NT2/D1 (cell line): ENCODE measurements around the gene KMT2C.

Source experiments
- YY1 ChIP-seq: IDR thresholded peaks from 2 replicates; pipeline ENCODE4 v1.6.1; 2011; ENCODE audit not compliant: insufficient read length, insufficient read depth
- ZNF274 ChIP-seq: IDR thresholded peaks from 2 replicates; pipeline ENCODE4 v1.6.1; 2011; ENCODE audit warnings: mild to moderate bottlenecking, low read depth, low read length

DNA sequence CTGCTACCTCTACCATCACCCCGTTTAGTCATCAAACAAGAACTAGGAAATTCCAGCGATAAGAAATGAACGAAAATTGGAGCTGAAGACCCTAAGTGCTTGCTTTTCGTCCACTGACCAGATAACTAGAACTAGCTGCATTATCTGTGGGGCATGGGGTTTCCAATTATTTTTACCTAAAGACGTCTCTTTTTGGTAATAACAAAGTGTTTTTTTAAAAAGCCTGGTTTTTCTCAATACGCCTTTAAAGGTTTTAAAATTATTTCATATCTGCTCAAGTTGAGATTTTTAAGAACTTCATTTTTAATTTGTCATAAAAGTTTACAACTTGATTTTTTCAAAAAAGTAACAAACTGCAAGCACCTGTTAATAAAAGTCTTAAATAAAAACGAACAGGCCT, 306.1 kb downstream of the KMT2C start:
- TF ChIP-seq ZNF274: no peak
- TF ChIP-seq YY1: no peak
